ENCODE results near the gene TFDP2.

DNA sequence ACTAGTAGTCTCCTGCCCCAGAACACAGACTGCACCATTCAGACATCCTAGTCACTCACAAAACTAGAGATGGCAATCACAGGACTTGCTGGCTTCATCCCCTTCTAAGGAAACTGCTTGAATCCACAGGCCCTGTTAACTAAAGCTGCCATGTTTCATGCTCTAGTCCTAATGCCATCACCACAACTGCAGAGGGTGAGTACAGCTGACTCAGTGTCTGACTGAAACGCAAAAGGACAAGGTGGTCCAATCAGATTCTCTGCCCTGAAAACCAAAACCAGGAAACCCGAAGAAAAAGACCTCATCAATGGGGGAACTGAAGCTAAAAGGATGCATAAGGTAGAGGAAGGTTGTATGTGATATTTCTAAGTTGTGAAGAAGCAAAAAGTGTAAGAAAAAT lies 25.2 kb upstream of the TFDP2 start:
- TF ChIP-seq JUND (IDR thresholded peaks at IDR 0.05; ENCODE audit: low read length) (no peak), BCL11A (IDR thresholded peaks at IDR 0.05; ENCODE audit: low read depth in 2 of 2, low read length in 2 of 2) (no peak), SUZ12 (IDR thresholded peaks at IDR 0.05; ENCODE audit: low read length) (no peak), POLR2A (IDR thresholded peaks at IDR 0.05; ENCODE audit: control extremely low read depth in 1 of 2, low read depth in 2 of 2, low read length in 2 of 2) (no peak), JUN (IDR thresholded peaks at IDR 0.05; ENCODE audit: low read depth, low read length) (no peak), KDM5A (IDR thresholded peaks at IDR 0.05; ENCODE audit: low read length) (no peak), CEBPB (IDR thresholded peaks at IDR 0.05; ENCODE audit: low read depth, low read length) (no peak), YY1 (IDR thresholded peaks at IDR 0.05; ENCODE audit: low read depth, low read length) (no peak), TAF1 (IDR thresholded peaks at IDR 0.05; ENCODE audit: low read depth, low read length) (no peak), EP300 (IDR thresholded peaks at IDR 0.05; ENCODE audit: borderline replicate concordance in 1 of 2, low read depth in 2 of 2, low read length in 2 of 2) (no peak), ZNF274 (IDR thresholded peaks at IDR 0.05; ENCODE audit: borderline replicate concordance, extremely low read depth, low read length) (no peak), TEAD4 (IDR thresholded peaks at IDR 0.05; ENCODE audit: low read depth, low read length) (no peak), RAD21 (IDR thresholded peaks at IDR 0.05 in 1 of 2, conservative IDR thresholded peaks at IDR 0.05 in 1 of 2; ENCODE audit: low read depth in 2 of 2, low read length in 2 of 2) (no peak)
- TF ChIP-seq, protein P1, sequence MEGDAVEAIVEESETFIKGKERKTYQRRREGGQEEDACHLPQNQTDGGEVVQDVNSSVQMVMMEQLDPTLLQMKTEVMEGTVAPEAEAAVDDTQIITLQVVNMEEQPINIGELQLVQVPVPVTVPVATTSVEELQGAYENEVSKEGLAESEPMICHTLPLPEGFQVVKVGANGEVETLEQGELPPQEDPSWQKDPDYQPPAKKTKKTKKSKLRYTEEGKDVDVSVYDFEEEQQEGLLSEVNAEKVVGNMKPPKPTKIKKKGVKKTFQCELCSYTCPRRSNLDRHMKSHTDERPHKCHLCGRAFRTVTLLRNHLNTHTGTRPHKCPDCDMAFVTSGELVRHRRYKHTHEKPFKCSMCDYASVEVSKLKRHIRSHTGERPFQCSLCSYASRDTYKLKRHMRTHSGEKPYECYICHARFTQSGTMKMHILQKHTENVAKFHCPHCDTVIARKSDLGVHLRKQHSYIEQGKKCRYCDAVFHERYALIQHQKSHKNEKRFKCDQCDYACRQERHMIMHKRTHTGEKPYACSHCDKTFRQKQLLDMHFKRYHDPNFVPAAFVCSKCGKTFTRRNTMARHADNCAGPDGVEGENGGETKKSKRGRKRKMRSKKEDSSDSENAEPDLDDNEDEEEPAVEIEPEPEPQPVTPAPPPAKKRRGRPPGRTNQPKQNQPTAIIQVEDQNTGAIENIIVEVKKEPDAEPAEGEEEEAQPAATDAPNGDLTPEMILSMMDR (IDR thresholded peaks at IDR 0.05; ENCODE audit: control extremely low read depth in 1 of 3, insufficient read depth in 1 of 3, low read depth in 1 of 3, low read length in 3 of 3): no peak

Data from H1 (cell line).